SU-DHL-6 (cell line): Measurements from ENCODE around the gene RILP.

ENCODE experiments used
- EZH2phosphoT487 ChIP-seq: fragments of 200-600 bp; sonication (generic), shearing (Covaris generic); conservative IDR thresholded peaks from 2 replicates; pipeline ENCODE4 v1.6.1; 2018; ENCODE audit warnings: mild to moderate bottlenecking, antibody characterized with exemption, low read length, moderate library complexity, mixed read lengths
- TF ChIP-seq, protein P1 (sequence below): fragments of 200-600 bp; sonication (generic); IDR thresholded peaks from one replicate; pipeline ENCODE4 v1.5.1; 2017; ENCODE audit warnings: antibody characterized with exemption, mild to moderate bottlenecking, low read length, moderate library complexity; ENCODE audit not compliant: insufficient read depth, poor library complexity, severe bottlenecking

- TF ChIP-seq, protein P1, sequence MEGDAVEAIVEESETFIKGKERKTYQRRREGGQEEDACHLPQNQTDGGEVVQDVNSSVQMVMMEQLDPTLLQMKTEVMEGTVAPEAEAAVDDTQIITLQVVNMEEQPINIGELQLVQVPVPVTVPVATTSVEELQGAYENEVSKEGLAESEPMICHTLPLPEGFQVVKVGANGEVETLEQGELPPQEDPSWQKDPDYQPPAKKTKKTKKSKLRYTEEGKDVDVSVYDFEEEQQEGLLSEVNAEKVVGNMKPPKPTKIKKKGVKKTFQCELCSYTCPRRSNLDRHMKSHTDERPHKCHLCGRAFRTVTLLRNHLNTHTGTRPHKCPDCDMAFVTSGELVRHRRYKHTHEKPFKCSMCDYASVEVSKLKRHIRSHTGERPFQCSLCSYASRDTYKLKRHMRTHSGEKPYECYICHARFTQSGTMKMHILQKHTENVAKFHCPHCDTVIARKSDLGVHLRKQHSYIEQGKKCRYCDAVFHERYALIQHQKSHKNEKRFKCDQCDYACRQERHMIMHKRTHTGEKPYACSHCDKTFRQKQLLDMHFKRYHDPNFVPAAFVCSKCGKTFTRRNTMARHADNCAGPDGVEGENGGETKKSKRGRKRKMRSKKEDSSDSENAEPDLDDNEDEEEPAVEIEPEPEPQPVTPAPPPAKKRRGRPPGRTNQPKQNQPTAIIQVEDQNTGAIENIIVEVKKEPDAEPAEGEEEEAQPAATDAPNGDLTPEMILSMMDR: no peak
- no peak for TF ChIP-seq EZH2phosphoT487
Observed at GRCh38 chr17:1623057-1623630, 26.5 kb downstream of the RILP start.
